Mesenchymal stem cell (in vitro differentiated cells and primary cell): ENCODE measurements around the gene PHC2.
A peak's percentile ranks its signal among the peaks of the same experiment; 100 is the strongest.
"Not testable (repeated sequence)": the region's sequence is repeated elsewhere in the genome, so short reads cannot be mapped to it uniquely, and the experiment has no call there.

Experiments used
- DNase-seq: peaks from one replicate; pipeline ENCODE4 v3.0.0-alpha.2; 2013
- H2AFZ ChIP-seq: one replicate; pipeline ENCODE4 v1.6.1; 2013; ENCODE audit warnings: low read depth, mild to moderate bottlenecking, control low read depth, inconsistent platforms, low read length, moderate library complexity
- H2AK5ac ChIP-seq: 2 replicates; pipeline ENCODE4 v1.6.1; 2013; ENCODE audit warnings: low read length, moderate library complexity, mild to moderate bottlenecking, inconsistent platforms; ENCODE audit not compliant: severe bottlenecking
- H2BK120ac ChIP-seq: one replicate; pipeline ENCODE4 v1.6.1; 2013; ENCODE audit warnings: low read depth, mild to moderate bottlenecking, inconsistent platforms, low read length, moderate library complexity
- H2BK12ac ChIP-seq, 2 experiments: one replicate each; pipeline ENCODE4 v1.6.1; 2013; ENCODE audit warnings: inconsistent platforms in 2 of 2, low read length in 2 of 2, mild to moderate bottlenecking in 2 of 2, moderate library complexity in 2 of 2, control low read depth in 1 of 2
- H2BK15ac ChIP-seq: one replicate; pipeline ENCODE4 v1.6.1; 2013; ENCODE audit warnings: mild to moderate bottlenecking, low read depth, inconsistent platforms; ENCODE audit not compliant: poor library complexity, severe bottlenecking
- H2BK5ac ChIP-seq: 2 replicates; pipeline ENCODE4 v1.6.1; 2013; ENCODE audit warnings: low read depth, mild to moderate bottlenecking, low read length, control low read depth, inconsistent platforms; ENCODE audit not compliant: poor library complexity, severe bottlenecking
- H3K14ac ChIP-seq, 2 experiments: one replicate each; pipeline ENCODE4 v1.6.1; 2013; ENCODE audit warnings: inconsistent platforms in 2 of 2, low read length in 2 of 2, control low read depth in 1 of 2, mild to moderate bottlenecking in 1 of 2, moderate library complexity in 1 of 2
- H3K18ac ChIP-seq, 2 experiments: one replicate each; pipeline ENCODE4 v1.6.1; 2013; ENCODE audit warnings: inconsistent platforms in 2 of 2, low read length in 2 of 2, control low read depth in 1 of 2, low read depth in 1 of 2, mild to moderate bottlenecking in 1 of 2
- H3K23ac ChIP-seq, 2 experiments: one replicate each; pipeline ENCODE4 v1.6.1; 2013; ENCODE audit warnings: inconsistent platforms in 2 of 2, low read length in 2 of 2, mild to moderate bottlenecking in 2 of 2, moderate library complexity in 2 of 2, control low read depth in 1 of 2
- H3K27ac ChIP-seq: 2 replicates; pipeline ENCODE4 v1.5.1; 2013; ENCODE audit warnings: mild to moderate bottlenecking, moderate library complexity, low read length, control low read depth, inconsistent platforms; ENCODE audit not compliant: poor library complexity, severe bottlenecking
- H3K27me3 ChIP-seq, 2 experiments: 2 replicates each; pipeline versions ENCODE4 v1.6.1 to v1.7.0; 2013; ENCODE audit warnings: low read length in 2 of 2, mild to moderate bottlenecking in 2 of 2, moderate library complexity in 2 of 2, control low read depth in 1 of 2, inconsistent platforms in 1 of 2; ENCODE audit not compliant: control insufficient read depth in 1 of 2, insufficient read depth in 1 of 2
- H3K36me3 ChIP-seq, 2 experiments: 2 replicates each; pipeline versions ENCODE4 v1.6.1 to v1.7.0; 2013; ENCODE audit warnings: low read length in 2 of 2, control low read depth in 1 of 2, inconsistent platforms in 1 of 2, low read depth in 1 of 2, mild to moderate bottlenecking in 1 of 2; ENCODE audit not compliant: insufficient read depth in 2 of 2, control insufficient read depth in 1 of 2
- H3K4ac ChIP-seq, 2 experiments: one replicate each; pipeline ENCODE4 v1.6.1; 2013; ENCODE audit warnings: inconsistent platforms in 2 of 2, low read length in 2 of 2, mild to moderate bottlenecking in 2 of 2, moderate library complexity in 2 of 2, control low read depth in 1 of 2, low read depth in 1 of 2
- H3K4me1 ChIP-seq: 2 replicates; pipeline ENCODE4 v1.6.1; 2013; ENCODE audit warnings: low read depth, low read length, control low read depth; ENCODE audit not compliant: control insufficient read depth, insufficient read depth
- H3K4me2 ChIP-seq: 2 replicates; pipeline ENCODE4 v1.6.1; 2013; ENCODE audit warnings: low read length, mild to moderate bottlenecking, inconsistent platforms; ENCODE audit not compliant: poor library complexity, severe bottlenecking
- H3K4me3 ChIP-seq, 2 experiments: 2 replicates each; pipeline versions ENCODE4 v1.5.1 to v1.7.0; 2013; ENCODE audit warnings: low read length in 2 of 2, mild to moderate bottlenecking in 2 of 2, control low read depth in 1 of 2, low read depth in 1 of 2; ENCODE audit not compliant: insufficient read depth in 1 of 2
- H3K79me1 ChIP-seq: replicated peaks from 2 replicates; pipeline ENCODE4 v1.6.1; 2013; ENCODE audit warnings: mild to moderate bottlenecking, control low read depth, low read length, inconsistent platforms; ENCODE audit not compliant: poor library complexity, severe bottlenecking
- H3K9ac ChIP-seq: 2 replicates; pipeline ENCODE4 v1.7.0; 2013; ENCODE audit warnings: mild to moderate bottlenecking, low read length, moderate library complexity
- H3K9me3 ChIP-seq: 2 replicates; pipeline ENCODE4 v1.7.0; 2013; ENCODE audit warnings: mild to moderate bottlenecking, low read length; ENCODE audit not compliant: control insufficient read depth
- H4K8ac ChIP-seq: one replicate; pipeline ENCODE4 v1.6.1; 2013; ENCODE audit warnings: inconsistent platforms, mild to moderate bottlenecking, low read length, moderate library complexity
- H4K91ac ChIP-seq: one replicate; pipeline ENCODE4 v1.6.1; 2013; ENCODE audit warnings: mild to moderate bottlenecking, low read length, inconsistent platforms
- WGBS: methylation state at CpG from one replicate; pipeline ENCODE4 v1.1.7; 2013; ENCODE audit warnings: mixed read lengths; 5-methylcytosine and 5-hydroxymethylcytosine counted together

PHC2 gene

DNA sequence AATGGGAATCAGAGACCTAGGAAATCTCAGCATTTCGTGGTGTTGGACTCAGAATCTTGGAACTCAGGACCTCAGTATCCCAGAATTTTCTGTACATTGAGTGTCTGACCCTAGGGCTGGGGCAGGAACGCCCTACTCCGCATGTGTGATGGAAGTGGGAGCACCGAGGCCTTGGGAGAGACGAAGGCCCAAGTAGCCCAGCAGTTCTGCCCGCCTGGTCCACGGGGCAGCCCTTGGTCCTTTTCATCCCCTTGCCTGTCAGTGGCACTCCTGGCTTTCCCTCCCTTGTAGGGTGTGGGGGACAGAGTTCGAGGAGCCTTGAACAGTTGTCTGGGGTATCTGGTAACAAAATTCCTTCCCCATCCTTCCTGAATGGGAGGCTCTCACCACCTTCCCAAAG is 120.2 kb downstream of the PHC2 start:
- Histone ChIP-seq H2BK5ac (no peak overlapping the region), H3K4me2 (no peak overlapping the region), H3K27ac (no peak overlapping the region), H3K4me1 (peaks cover 15% of the 10 kb centered on the region), H3K9me3 (no peaks in the 10 kb centered on the region), H4K91ac (no peak overlapping the region), H2BK12ac (no peak overlapping the region), H3K4me3 (no peak overlapping the region), H3K79me1 (peaks cover 2% of the 10 kb centered on the region), H2BK120ac (no peak overlapping the region), H3K9ac (no peak overlapping the region), H3K4ac (no peak overlapping the region), H3K27me3 (peaks cover 0 to 4% of the 10 kb centered on the region in 2 experiments), H3K14ac (no peak overlapping the region), H2BK15ac (no peak overlapping the region), H3K23ac (no peak overlapping the region), H4K8ac (no peak overlapping the region), H3K36me3 (peaks cover 0 to 11% of the 10 kb centered on the region in 2 experiments), H3K18ac (no peak overlapping the region), H2AK5ac (no peak overlapping the region), H2AFZ (no peak overlapping the region)
- WGBS: 85% methylated on average over 8 of the region's 8 CpGs
- DNase-seq: no peak

DNA sequence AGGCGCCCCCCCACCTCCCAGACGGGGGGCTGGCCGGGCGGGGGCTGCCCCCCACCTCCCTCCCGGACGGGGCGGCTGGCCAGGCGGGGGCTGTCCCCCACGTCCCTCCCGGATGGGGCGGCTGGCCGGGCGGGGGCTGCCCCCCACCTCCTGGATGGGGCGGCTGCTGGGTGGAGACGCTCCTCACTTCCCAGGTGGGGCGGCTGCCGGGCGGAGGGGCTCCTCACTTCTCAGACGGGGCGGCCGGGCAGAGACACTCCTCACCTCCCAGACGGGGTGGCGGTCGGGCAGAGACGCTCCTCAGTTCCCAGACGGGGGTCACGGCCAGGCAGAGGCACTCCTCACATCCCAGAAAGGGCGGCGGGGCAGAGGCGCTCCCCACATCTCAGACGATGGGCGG is 121.5 kb downstream of the PHC2 start:
- not testable (repeated sequence) for H3K4me2 ChIP-seq, H2BK15ac ChIP-seq, H4K8ac ChIP-seq, H2AFZ ChIP-seq, H2AK5ac ChIP-seq, H3K4me3 ChIP-seq, H3K4ac ChIP-seq, H3K79me1 ChIP-seq, H4K91ac ChIP-seq, H3K18ac ChIP-seq, H3K9me3 ChIP-seq, DNase-seq, H2BK120ac ChIP-seq, H3K27ac ChIP-seq, H3K27me3 ChIP-seq, H3K14ac ChIP-seq, H3K23ac ChIP-seq, H3K9ac ChIP-seq, H2BK5ac ChIP-seq, H2BK12ac ChIP-seq
- WGBS: 92% methylated on average over 12 of the region's 32 CpGs
- Histone ChIP-seq H3K36me3 (peaks cover 0 to 11% of the 10 kb centered on the region in 2 experiments), H3K4me1 (peaks cover 15% of the 10 kb centered on the region)

DNA sequence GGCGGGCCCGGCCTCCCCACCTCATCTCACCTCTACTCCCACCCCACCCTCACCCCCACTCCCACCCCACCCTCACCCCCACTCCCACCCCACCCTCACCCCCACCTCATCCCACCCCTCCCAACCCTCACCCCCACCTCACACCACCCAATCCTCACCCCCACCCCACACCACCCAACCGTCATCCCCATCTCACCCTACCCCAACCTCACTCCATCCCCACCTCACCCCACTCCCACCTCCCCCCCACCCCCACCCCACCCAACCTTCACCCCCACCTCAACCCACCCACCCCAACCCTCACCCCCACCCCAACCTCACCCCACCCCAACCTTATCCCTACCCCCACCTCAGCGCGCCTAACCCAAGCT is 123.4 kb downstream of the PHC2 start:
- Histone ChIP-seq H3K9ac (no peak overlapping the region), H2BK120ac (no peak overlapping the region), H4K91ac (no peak overlapping the region), H4K8ac (no peak overlapping the region), H3K4me3 (no peak overlapping the region), H3K4me1 (peaks cover 18% of the 10 kb centered on the region), H3K14ac (no peak overlapping the region), H2AK5ac (no peak overlapping the region), H3K36me3 (peaks cover 0 to 14% of the 10 kb centered on the region in 2 experiments), H3K27ac (no peak overlapping the region), H2BK12ac (no peak overlapping the region), H3K4ac (no peak overlapping the region), H3K9me3 (no peaks in the 10 kb centered on the region), H2BK15ac (no peak overlapping the region), H3K18ac (no peak overlapping the region), H3K23ac (no peak overlapping the region), H3K79me1 (peaks cover 2% of the 10 kb centered on the region), H2AFZ (no peak overlapping the region), H2BK5ac (no peak overlapping the region), H3K4me2 (no peak overlapping the region), H3K27me3 (peaks cover 0 to 4% of the 10 kb centered on the region in 2 experiments)
- no peak for DNase-seq
- no CpG with 5 or more reads among the region's 5 CpGs for WGBS

DNA sequence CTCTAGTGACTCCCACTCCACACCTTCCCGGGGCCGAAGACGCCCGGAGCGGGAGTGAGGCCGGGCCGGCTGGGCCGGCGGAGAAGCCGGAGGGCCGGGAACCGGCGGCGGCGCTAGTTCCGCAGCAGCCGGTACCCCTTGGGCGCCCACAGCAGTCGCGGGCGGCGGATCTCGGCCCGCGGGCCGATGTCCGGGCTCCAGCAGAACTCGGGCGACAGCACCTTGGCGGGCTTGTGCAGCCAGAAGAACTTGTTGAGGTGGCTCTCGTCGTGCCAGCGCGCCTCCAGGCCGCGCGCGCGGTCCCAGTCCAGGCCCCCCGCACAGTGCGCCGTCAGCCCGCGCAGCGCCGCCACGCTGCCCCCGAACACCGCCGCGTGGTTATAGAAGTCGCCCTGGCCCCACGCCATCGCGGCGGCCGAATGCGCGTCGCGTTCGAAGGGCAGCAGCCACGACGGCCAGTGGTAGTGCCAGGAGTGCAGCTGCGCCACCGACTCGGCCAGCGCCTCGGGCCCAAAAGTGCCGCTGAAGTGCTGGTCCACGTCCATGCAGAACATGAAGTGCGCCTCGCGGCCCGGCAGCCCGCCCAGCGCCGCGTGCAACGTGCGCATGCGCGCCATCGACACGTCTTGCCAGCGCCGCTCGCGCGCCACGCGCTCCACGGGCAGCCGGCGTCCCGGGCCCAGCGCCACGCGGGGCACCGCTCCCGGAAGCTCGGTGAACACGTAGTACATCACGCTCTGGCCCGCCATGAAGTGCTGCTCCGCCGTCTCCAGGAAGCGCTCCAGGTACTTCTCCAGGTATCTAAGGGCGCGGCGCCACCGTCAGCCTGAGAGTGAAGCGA is 124.0 kb downstream of the PHC2 start:
- Histone ChIP-seq H2BK120ac (no peak overlapping the region), H3K4me3 (peak overlapping the region; percentile 33 to 49), H2BK15ac (peak overlapping the region; percentile 89), H3K9ac (peak overlapping the region; percentile 41), H2BK12ac (no peak overlapping the region), H3K79me1 (peaks cover 2% of the 10 kb centered on the region), H3K23ac (peak overlapping the region in 1 of 2 experiments; percentile 83), H3K27me3 (peaks cover 0 to 4% of the 10 kb centered on the region in 2 experiments), H3K9me3 (no peaks in the 10 kb centered on the region), H3K4me1 (peaks cover 18% of the 10 kb centered on the region), H4K91ac (peak overlapping the region; percentile 75), H3K14ac (no peak overlapping the region), H3K18ac (peak overlapping the region in 1 of 2 experiments; percentile 61), H3K4ac (no peak overlapping the region), H4K8ac (peak overlapping the region; percentile 75), H3K4me2 (no peak overlapping the region), H3K27ac (no peak overlapping the region), H2BK5ac (no peak overlapping the region), H2AFZ (no peak overlapping the region), H2AK5ac (peak overlapping the region; percentile 35), H3K36me3 (peaks cover 0 to 19% of the 10 kb centered on the region in 2 experiments)
- no peak for DNase-seq
- WGBS: 60% methylated on average over 99 of the region's 113 CpGs
